Measurements from ENCODE around the gene FGF14.

Gene FGF14

DNA sequence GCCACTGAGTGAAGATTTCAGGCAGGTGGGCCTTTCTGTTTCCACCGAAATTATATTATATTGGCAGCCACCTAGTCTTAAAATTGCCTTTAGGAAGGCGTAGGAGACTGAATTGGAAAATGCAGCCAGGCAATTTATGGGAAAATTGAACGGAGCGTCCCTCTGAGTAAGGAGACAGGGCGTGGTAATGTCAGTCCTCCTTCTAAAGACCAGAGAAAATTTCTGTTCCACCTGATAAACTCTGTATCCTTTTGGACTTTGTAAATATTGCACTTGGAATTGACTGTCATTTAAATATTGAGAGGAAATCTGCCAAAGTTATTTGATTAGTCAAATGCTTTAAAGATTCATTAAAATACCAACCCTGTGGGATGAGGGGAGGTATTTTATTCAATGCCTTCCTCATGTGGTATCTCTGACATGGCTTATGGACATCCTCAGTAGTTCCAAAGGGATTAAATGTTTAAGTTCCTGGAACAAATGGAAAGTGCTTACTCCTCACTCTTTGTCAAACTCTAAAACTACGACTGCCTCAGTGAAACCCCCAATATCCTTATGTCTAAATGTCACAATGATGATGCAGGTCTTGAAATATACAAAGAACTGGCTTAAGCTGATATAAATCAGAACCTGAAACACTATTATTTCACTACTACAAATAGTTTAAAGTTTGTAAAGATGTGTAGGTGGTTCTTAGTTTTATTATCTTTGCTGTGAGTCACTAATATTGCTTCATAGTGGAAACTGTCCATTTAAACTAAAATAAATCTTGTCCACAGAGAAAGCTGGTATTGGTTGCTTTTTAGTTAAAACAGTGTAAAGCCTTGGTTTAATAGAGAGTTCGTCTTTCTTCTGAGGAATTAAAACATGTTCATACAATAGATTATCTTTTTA, 203.2 kb downstream of the FGF14 start:
- Mint-ChIP-seq H3K27ac (no peak overlapping the region), H3K9me3 (peaks cover 0 to 2% of the 10 kb centered on the region in 2 donors), H3K27me3 (no peaks in the 10 kb centered on the region), H3K4me3 (no peak overlapping the region), H3K4me1 (no peaks in the 10 kb centered on the region), H3K36me3 (no peaks in the 10 kb centered on the region)
- DNase-seq (no peak), ATAC-seq (replicated peaks) (no peak)

DNA sequence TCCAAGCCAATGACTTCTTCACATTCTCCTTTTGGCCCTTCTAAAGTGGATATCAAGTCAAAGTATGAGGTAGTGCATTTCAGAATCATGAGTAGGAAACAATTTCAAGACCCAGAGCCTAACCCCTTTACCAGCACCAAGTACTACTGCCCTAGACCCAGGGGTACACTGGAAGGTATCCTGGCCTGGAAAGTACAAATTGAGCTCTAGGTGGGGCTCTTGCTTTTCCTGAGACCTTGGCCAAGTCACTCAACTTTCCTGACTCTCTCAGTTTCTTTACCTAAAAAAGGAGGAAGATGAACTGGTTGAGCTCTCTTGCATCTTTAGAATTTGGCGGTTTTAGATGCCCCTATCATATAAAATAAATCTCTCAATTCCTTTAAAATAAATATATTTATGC, 204.7 kb downstream of the FGF14 start:
- no peak for ATAC-seq (replicated peaks)
- H3K4me1 Mint-ChIP-seq = no peaks in the 10 kb centered on the region
- H3K4me3 Mint-ChIP-seq = no peak overlapping the region
- H3K9me3 Mint-ChIP-seq = peaks cover 0 to 2% of the 10 kb centered on the region in 2 donors
- H3K27me3 Mint-ChIP-seq = no peaks in the 10 kb centered on the region
- H3K36me3 Mint-ChIP-seq = no peaks in the 10 kb centered on the region
- DNase-seq = no peak
- no peak overlapping the region for H3K27ac Mint-ChIP-seq

DNA sequence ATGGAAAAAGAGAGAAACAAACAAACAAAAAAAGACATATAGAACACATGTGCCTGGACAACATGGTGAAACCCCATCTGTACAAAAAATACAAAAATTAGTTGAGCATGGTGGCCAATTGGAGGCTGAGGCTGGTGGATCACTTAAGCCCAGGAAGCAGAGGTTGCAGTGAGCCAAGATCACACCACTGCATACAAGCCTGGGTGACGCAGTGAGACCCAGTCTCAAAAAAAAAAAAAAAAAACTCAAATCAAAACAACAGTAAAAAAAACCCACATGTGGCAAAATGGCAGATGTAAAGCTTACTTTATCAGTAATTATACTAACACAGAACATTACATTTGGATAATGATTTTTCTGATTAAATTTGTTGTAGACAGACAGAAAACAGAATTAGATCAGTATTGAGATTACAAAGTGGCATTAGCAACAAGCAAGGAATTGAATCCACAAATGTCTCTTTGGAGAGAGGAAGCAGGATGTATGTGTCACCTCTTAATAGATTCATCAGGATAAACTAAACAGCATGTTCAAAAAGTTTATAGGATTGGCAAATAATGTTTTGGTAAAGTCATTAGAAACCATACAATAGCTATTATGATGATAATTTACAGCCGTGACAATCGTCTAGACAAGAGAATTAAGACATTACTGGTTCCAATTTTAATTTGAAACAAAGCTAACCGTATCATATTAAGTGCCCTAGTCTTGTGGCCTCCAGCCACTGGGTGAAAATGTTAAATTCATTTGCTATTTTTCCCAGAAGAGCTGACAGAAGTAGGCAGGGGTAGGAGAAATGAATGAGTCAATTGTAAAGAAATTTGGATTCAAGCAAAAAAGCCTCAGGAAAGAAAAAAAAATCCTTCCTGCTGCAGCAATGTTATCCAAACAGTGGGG, 206.0 kb downstream of the FGF14 start:
- Mint-ChIP-seq H3K27ac (no peak overlapping the region), H3K9me3 (no peaks in the 10 kb centered on the region), H3K36me3 (no peaks in the 10 kb centered on the region), H3K4me1 (no peaks in the 10 kb centered on the region), H3K4me3 (no peak overlapping the region), H3K27me3 (no peaks in the 10 kb centered on the region)
- no peak for DNase-seq
- ATAC-seq (replicated peaks) = no peak

DNA sequence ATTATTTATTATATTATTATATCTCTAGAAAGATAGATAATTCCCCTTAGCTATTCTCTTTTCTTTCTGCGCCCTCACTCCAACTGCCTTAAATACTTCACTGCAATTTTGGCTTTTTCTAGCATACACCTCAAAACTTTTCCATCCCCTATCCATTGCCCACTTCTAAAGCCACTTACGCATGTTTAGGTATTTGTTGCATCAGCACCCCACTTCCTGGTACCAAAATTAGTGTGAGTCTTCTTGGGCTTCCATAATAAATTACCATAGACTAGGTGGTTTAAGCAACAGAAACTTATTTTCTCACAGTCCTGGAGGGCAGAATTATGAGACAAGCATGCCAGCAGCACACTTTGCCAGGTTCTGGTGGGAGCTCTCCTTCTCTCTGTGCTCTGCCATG, 209.0 kb downstream of the FGF14 start:
- H3K27ac Mint-ChIP-seq = no peak overlapping the region
- no peak overlapping the region for H3K4me3 Mint-ChIP-seq
- peaks cover 0 to 3% of the 10 kb centered on the region in 2 donors for H3K9me3 Mint-ChIP-seq
- DNase-seq = no peak
- no peaks in the 10 kb centered on the region for H3K36me3 Mint-ChIP-seq
- no peaks in the 10 kb centered on the region for H3K27me3 Mint-ChIP-seq
- no peaks in the 10 kb centered on the region for H3K4me1 Mint-ChIP-seq
- ATAC-seq (replicated peaks) = no peak

DNA sequence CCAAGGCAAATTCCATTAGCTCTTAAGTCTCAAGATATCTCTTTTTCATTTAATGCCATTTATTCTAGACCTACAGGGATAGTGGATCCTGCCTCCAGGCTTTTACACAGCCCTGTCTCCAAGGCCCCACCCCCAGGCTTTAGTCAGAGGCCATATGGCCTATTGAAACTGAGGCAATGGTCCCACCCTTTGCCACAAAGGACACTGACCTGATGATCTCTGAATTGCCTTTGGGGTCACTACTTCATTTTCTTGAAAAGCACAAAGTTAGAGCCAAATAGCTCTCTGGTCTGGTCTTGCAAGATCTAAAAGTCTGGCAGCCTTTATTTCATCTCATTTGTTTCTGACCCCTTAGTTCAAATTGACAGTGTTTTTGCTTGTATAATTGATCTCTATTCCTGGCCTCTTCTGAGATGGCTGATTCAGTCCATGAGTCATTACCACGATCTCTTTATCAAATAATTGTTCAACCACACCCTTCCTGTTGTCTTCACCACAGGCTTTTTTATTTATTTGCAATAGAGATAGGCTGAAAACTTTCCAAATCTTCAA, 209.8 kb downstream of the FGF14 start:
- Mint-ChIP-seq H3K27ac (no peak overlapping the region), H3K4me1 (no peaks in the 10 kb centered on the region), H3K4me3 (no peak overlapping the region), H3K27me3 (no peaks in the 10 kb centered on the region), H3K36me3 (no peaks in the 10 kb centered on the region), H3K9me3 (peaks cover 0 to 3% of the 10 kb centered on the region in 2 donors)
- DNase-seq = no peak
- no peak for ATAC-seq (replicated peaks)

DNA sequence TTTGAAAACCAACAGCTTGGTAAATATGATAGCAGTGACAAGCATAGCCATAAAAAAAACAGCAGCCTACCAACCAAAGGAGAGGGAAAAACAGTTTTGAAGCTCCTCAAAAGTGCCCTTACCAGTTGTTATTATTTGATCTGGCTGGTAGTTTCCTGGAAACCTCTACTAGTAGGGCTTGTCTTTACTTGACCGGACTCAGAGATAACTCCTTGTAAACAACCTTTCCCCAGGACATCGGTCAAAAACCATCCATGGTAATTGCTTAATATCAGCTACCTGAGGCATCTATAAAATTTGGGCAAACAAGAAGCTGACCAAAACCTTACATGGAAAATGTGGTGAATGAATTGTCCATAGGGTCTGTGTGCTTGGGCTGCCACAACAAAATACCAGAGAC, 210.9 kb downstream of the FGF14 start:
- Mint-ChIP-seq H3K36me3 (no peaks in the 10 kb centered on the region), H3K27ac (no peak overlapping the region), H3K27me3 (no peaks in the 10 kb centered on the region), H3K4me3 (no peak overlapping the region), H3K4me1 (no peaks in the 10 kb centered on the region), H3K9me3 (peaks cover 0 to 3% of the 10 kb centered on the region in 2 donors)
- no peak for DNase-seq
- ATAC-seq (replicated peaks) = no peak

DNA sequence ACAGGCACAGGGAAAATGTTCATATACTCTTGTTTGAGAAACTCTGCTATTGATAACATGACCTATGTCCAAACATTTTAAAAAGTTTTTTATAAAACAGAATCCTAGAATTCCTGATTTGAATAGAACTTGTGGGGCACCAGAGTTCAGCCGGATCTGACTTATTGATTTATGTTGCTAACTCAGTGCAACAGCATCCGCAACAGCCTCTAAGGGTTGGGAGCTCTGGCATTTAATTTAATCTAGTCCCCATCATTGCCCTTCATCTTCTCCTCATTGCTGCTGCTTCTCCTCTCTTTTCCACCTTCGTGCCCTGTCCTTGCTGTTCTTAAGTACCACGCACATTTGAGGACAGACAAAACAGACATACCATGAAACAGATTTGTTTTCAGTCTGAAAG, 214.5 kb downstream of the FGF14 start:
- ATAC-seq (replicated peaks) = no peak
- H3K9me3 Mint-ChIP-seq = peaks cover 0 to 3% of the 10 kb centered on the region in 2 donors
- H3K27ac Mint-ChIP-seq = no peak overlapping the region
- H3K4me3 Mint-ChIP-seq = no peak overlapping the region
- no peaks in the 10 kb centered on the region for H3K36me3 Mint-ChIP-seq
- DNase-seq = no peak
- H3K27me3 Mint-ChIP-seq = no peaks in the 10 kb centered on the region
- no peaks in the 10 kb centered on the region for H3K4me1 Mint-ChIP-seq

DNA sequence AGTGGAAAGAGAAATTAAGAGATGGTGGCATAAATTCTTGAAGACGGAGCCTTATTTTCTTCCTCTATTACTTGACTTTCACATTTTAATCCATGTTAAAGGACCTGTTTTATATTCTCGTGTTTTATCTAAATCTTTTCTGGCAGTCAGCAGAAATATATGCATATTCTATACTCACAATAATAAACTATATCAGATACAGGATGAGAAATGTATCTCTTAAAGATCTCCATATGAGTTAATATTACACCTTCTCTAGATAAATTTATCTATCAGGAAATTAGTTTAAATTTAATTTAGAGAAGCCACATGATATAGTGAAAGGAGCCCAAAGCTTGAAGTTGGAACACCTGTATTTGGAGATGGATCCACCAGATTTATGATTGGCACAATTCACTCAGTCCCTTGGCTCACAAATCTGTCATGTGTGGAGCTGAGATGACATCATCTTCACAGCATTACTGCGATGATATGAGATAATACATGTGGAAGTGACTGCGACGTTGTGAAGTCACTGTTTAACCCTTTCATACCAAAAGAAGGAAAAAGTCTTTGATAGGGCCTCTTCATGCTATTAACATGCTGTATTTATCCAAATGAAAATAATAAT, 216.4 kb downstream of the FGF14 start:
- ATAC-seq (replicated peaks) (no peak), DNase-seq (no peak)
- no peak overlapping the region for H3K4me3 Mint-ChIP-seq
- H3K27me3 Mint-ChIP-seq = no peaks in the 10 kb centered on the region
- no peaks in the 10 kb centered on the region for H3K4me1 Mint-ChIP-seq
- peaks cover 0 to 3% of the 10 kb centered on the region in 2 donors for H3K9me3 Mint-ChIP-seq
- no peaks in the 10 kb centered on the region for H3K36me3 Mint-ChIP-seq
- no peak overlapping the region for H3K27ac Mint-ChIP-seq

DNA sequence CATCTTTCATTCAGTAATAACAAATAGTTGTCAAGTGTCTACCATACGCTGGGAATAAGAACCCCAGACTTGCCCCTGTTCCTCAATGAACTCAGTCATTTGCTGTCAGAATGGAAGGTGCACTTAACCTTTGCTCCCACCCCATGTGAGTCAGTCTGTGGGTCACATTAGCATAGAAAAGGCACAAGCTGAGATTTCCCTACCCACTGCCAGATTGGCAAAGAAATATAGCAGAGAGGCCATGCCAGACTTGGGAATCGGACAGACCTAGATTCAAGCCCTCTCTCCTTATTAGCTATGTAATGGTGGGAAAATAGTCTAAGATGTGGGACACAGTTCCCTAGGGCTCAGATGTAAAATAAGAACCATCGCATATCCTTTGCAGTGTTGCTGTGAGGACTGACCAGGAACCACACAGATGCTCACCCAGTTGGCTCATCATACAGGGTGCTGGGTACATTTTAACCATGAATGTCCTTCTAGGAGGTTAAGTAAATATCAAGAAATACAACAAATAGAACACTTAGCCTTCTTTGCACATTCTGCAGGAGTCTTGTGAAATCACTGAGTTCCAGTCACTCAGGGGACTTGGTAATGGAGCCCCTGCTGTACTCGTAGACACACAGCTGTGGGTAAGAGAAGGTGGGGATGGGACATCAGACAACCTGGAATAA, 218.2 kb downstream of the FGF14 start:
- no peaks in the 10 kb centered on the region for H3K27me3 Mint-ChIP-seq
- ATAC-seq (replicated peaks) = no peak
- H3K4me1 Mint-ChIP-seq = no peaks in the 10 kb centered on the region

DNA sequence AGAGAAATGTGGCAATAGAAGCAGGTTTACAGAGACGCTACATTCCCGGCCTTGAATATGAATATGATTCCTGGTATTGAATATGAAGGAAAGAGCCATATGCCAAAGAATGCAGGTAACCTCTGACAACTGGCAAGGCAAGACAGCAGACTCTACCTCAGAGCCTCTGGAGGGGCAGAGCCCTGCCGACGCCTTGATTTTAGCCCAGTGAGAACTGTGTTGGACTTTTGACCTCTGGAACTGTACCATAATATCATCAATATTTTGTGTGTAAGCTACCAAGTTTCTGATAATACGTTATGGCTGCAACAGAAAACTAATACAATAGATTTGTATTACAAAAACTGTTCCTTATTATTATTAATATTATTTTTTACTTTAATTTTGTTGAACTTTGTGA, 219.7 kb downstream of the FGF14 start:
- H3K4me3 Mint-ChIP-seq = no peak overlapping the region
- H3K27ac Mint-ChIP-seq = no peak overlapping the region
- no peak for ATAC-seq (replicated peaks)
- no peaks in the 10 kb centered on the region for H3K36me3 Mint-ChIP-seq
- no peaks in the 10 kb centered on the region for H3K4me1 Mint-ChIP-seq
- no peak for DNase-seq
- H3K27me3 Mint-ChIP-seq = no peaks in the 10 kb centered on the region
- peaks cover 0 to 2% of the 10 kb centered on the region in 2 donors for H3K9me3 Mint-ChIP-seq

More for the DNA sequence above, 218.2 kb downstream of the FGF14 start:
- Mint-ChIP-seq H3K4me3 (no peak overlapping the region), H3K27ac (no peak overlapping the region), H3K9me3 (no peaks in the 10 kb centered on the region), H3K36me3 (no peaks in the 10 kb centered on the region)
- no peak for DNase-seq

DNA sequence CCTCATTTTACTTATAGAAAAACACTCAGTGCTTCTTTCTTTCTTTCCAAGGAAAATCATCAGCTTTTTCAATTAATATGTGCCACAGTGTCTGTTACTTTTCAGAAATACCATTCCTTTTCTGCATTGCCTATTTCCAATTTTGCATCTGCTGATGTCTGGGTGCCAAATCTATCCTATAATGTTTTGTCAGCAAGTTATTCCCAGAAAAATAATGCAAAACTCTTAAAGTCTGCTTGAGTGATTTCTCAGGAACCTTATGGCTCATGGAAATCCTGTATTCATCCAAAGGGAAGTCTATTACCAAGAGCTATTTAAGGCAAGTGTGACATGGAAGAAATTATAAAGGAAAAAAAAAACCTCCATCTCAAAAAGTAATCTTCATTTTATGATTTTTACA, 224.4 kb downstream of the FGF14 start:
- peaks cover 2 to 4% of the 10 kb centered on the region in 2 donors for H3K9me3 Mint-ChIP-seq
- no peaks in the 10 kb centered on the region for H3K27me3 Mint-ChIP-seq
- H3K4me1 Mint-ChIP-seq = no peaks in the 10 kb centered on the region
- DNase-seq (no peak), ATAC-seq (replicated peaks) (no peak)
- no peaks in the 10 kb centered on the region for H3K36me3 Mint-ChIP-seq
- no peak overlapping the region for H3K4me3 Mint-ChIP-seq
- H3K27ac Mint-ChIP-seq = no peak overlapping the region

DNA sequence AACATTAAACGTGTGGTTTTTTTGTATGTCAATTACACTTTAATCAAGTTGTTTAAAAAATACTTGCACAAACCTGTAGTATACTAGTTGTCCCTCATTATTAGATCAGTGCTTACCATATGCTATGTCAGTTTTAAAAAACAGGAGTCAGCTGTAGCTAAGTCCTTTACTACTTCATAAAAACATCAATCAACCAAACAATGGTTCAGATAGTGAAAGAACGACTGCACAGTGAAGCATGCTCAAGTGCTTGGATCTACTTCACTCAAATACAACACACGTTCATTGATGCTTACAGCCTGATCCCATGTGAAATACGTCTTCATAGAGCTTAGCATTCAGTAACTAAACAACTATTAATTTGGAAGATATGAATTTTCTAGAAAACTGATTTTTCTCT, 225.0 kb downstream of the FGF14 start:
- DNase-seq = no peak
- H3K27me3 Mint-ChIP-seq = no peaks in the 10 kb centered on the region
- no peak overlapping the region for H3K4me3 Mint-ChIP-seq
- no peaks in the 10 kb centered on the region for H3K36me3 Mint-ChIP-seq
- H3K27ac Mint-ChIP-seq = no peak overlapping the region
- no peaks in the 10 kb centered on the region for H3K4me1 Mint-ChIP-seq
- no peak for ATAC-seq (replicated peaks)
- peaks cover 2 to 4% of the 10 kb centered on the region in 2 donors for H3K9me3 Mint-ChIP-seq

DNA sequence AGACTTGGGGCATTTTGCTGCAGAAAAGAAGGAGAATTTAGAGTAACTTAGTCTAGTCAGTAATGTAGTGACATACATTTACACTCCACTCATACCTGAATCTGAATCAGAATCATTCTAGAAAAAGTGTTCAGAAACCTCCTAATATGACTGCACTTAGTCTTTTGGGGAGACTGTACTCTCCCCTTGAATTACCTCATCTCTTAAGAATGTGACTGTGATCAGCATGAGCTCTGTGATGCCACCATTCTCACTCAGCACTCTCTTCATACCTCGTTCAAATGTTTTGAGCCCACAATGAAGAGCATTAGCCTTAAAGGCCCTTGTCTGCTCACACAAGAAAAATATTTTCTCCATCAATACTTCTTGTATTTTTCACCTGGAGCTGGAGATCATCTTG, 229.4 kb downstream of the FGF14 start:
- Mint-ChIP-seq H3K4me3 (no peak overlapping the region), H3K4me1 (no peaks in the 10 kb centered on the region), H3K27me3 (no peaks in the 10 kb centered on the region), H3K9me3 (peaks cover 2 to 4% of the 10 kb centered on the region in 2 donors), H3K27ac (no peak overlapping the region), H3K36me3 (no peaks in the 10 kb centered on the region)
- no peak for DNase-seq
- ATAC-seq (replicated peaks) = no peak

DNA sequence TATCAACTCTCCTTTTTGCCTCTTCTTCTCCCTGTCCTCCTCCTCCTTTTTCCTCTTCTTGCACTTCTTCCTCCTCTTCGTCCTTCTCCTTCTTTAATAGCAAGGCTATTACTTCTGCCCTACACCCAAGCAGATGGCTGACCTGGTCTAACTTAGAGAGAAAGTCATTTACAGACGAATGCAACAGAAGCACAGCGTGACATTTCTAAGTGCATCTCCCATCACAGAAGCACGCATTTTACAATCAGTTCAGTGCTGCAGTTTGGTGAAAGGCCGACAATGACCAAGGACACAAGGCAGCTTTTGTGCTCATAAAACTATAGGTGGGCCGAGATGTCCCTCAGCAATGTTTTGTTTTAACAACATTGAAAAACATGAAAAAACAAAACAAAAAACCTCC, 231.5 kb downstream of the FGF14 start:
- Mint-ChIP-seq H3K27me3 (no peaks in the 10 kb centered on the region), H3K27ac (no peak overlapping the region), H3K4me1 (no peaks in the 10 kb centered on the region), H3K4me3 (no peak overlapping the region), H3K9me3 (peaks cover 2 to 4% of the 10 kb centered on the region in 2 donors), H3K36me3 (no peaks in the 10 kb centered on the region)
- ATAC-seq (replicated peaks) (no peak), DNase-seq (no peak)
